ENCODE measurements around the gene KRTAP10-5.

KRTAP10-5 gene

DNA sequence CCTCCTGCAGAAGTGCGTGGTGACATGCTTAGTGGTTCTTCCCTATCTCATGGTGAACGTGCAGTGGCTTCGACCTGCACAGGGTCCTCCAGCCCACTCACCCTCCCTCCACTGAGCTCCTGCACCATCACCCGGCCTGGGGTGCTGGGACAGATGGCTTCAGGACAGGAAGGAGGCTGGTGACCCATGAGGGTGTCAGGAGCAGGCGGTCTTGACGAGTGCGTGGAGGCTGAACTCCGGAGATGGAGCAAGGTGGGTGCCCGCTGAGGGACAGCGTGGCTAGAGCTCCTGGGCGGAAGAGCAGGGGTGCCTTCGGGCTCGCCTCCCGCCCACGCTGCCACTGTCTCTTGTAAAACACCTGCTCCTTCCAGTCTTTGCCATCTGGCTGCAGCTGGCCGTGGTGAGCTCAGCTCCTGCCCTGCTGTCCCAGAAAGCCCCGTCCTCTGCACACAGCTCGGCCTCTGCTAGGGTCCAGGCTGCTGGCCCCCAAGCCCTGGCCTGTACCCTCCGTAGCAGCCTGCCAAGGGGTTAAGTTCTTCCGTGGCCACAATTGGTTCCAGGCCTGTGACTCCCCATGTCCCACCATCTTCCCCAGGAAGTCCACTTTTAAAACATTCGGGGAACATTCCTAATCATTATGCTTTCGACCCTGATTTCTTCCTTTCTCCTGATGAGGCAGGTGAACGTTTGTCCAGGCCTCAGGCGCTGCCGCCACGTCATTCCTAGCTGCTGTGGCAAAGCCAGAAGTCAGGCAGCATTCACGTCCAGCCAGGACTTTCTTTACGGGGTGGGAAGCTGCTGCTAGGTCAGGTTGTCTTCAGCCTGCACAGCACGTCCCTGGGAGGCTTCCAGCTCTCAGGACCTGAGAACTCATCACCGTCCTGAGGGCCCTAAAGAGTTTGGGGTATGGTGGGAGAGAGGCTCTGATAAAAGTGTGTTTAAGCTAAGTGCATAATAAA, 48.5 kb downstream of the KRTAP10-5 start:
- Histone ChIP-seq H3K36me3 (ENCODE audit: control insufficient read depth in 5 of 5, insufficient read depth in 5 of 5, low read length in 5 of 5) (no peaks in the 10 kb centered on the region), H3K4me3 (ENCODE audit: low read depth in 1 of 5, low read length in 5 of 5) (no peak overlapping the region), H3K4me1 (ENCODE audit: control insufficient read depth in 5 of 5, insufficient read depth in 5 of 5, low read length in 5 of 5) (peaks cover 0 to 2% (median 0%) of the 10 kb centered on the region in 5 donors), H3K9ac (ENCODE audit: low read length in 5 of 5) (no peak overlapping the region), H3K27me3 (ENCODE audit: control insufficient read depth in 5 of 5, insufficient read depth in 4 of 5, low read length in 5 of 5) (peaks cover 3 to 14% (median 10%) of the 10 kb centered on the region in 5 donors), H3K27ac (ENCODE audit: low read depth, low read length) (no peak overlapping the region), H3K9me3 (ENCODE audit: control insufficient read depth in 5 of 5, low read length in 5 of 5) (no peaks in the 10 kb centered on the region)

DNA sequence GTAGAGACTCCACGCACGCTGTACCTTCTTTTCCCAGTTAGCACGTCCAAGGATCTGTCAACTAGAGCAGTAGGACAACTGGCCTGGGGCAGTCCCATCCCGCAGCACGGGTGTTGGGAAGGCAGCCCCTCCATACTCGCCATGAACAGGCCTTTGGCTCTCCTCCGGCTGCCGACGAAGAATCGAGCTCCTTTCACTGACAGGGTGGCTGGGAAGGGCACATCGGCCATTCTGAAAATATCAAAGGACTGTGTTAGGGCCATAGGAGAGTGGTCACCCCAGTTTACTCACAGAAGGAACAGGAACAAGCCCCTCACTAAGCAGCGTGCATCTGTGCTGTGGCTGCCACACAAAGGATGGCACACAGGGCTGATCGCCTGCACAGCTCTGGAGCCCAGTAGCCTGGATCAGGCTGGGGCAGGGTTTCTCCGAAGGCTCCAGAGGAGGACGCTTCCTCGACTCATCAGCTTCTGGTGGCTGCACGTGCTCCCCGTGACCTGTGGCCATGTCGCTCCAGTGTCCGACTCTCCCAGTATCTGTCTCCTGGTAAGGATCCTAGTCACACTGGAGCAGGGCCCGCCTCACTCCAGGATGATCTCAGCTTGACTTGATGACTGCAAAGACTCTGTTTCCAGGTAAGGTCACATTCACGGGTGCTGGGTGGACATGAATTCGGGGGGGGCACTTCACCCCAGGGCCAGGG, 49.4 kb downstream of the KRTAP10-5 start:
- peaks cover 0 to 2% (median 0%) of the 10 kb centered on the region in 5 donors for H3K4me1 ChIP-seq (ENCODE audit: control insufficient read depth in 5 of 5, insufficient read depth in 5 of 5, low read length in 5 of 5)
- no peak overlapping the region for H3K4me3 ChIP-seq (ENCODE audit: low read depth in 1 of 5, low read length in 5 of 5)
- H3K9ac ChIP-seq (ENCODE audit: low read length in 5 of 5): no peak overlapping the region
- no peak overlapping the region for H3K27ac ChIP-seq (ENCODE audit: low read depth, low read length)
- H3K27me3 ChIP-seq (ENCODE audit: control insufficient read depth in 5 of 5, insufficient read depth in 4 of 5, low read length in 5 of 5): peaks cover 3 to 18% (median 10%) of the 10 kb centered on the region in 5 donors
- no peaks in the 10 kb centered on the region for H3K9me3 ChIP-seq (ENCODE audit: control insufficient read depth in 5 of 5, low read length in 5 of 5)
- no peaks in the 10 kb centered on the region for H3K36me3 ChIP-seq (ENCODE audit: control insufficient read depth in 5 of 5, insufficient read depth in 5 of 5, low read length in 5 of 5)

DNA sequence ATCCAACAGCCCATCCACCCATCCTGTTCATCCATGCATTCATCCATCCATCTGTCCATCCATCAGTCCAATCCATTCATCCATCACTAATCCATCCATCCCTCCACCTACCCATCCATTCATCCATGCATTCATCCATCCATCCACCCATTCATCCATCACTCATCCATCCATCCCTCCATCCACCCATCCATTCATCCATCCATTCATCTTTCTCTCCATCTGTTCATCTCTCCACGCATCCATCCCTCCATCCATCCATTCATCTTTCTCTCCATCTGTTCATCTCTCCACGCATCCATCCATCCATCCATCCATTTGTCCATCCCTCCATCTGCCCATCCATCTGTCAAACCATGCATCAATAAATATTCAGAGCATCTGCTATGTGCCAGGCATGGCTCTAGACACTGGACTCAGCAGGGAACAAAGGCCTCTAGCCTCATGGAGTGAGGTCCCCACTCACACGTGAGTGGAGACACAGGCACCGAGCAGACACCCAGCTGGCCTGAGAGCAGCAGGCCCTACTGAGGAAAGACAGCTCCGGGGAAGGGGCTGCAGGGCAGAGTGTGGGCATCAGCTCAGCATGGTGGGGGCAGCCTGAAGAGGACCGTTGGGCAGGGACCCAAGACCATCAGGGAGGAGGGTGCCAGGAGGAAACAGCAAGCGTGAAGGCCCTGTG, 50.0 kb downstream of the KRTAP10-5 start:
- H3K9ac ChIP-seq (ENCODE audit: low read length in 5 of 5): no peak overlapping the region
- peaks cover 0 to 2% (median 0%) of the 10 kb centered on the region in 5 donors for H3K4me1 ChIP-seq (ENCODE audit: control insufficient read depth in 5 of 5, insufficient read depth in 5 of 5, low read length in 5 of 5)
- peaks cover 3 to 18% (median 11%) of the 10 kb centered on the region in 5 donors for H3K27me3 ChIP-seq (ENCODE audit: control insufficient read depth in 5 of 5, insufficient read depth in 4 of 5, low read length in 5 of 5)
- no peak overlapping the region for H3K27ac ChIP-seq (ENCODE audit: low read depth, low read length)
- H3K36me3 ChIP-seq (ENCODE audit: control insufficient read depth in 5 of 5, insufficient read depth in 5 of 5, low read length in 5 of 5): no peaks in the 10 kb centered on the region
- no peaks in the 10 kb centered on the region for H3K9me3 ChIP-seq (ENCODE audit: control insufficient read depth in 5 of 5, low read length in 5 of 5)
- no peak overlapping the region for H3K4me3 ChIP-seq (ENCODE audit: low read depth in 1 of 5, low read length in 5 of 5)

DNA sequence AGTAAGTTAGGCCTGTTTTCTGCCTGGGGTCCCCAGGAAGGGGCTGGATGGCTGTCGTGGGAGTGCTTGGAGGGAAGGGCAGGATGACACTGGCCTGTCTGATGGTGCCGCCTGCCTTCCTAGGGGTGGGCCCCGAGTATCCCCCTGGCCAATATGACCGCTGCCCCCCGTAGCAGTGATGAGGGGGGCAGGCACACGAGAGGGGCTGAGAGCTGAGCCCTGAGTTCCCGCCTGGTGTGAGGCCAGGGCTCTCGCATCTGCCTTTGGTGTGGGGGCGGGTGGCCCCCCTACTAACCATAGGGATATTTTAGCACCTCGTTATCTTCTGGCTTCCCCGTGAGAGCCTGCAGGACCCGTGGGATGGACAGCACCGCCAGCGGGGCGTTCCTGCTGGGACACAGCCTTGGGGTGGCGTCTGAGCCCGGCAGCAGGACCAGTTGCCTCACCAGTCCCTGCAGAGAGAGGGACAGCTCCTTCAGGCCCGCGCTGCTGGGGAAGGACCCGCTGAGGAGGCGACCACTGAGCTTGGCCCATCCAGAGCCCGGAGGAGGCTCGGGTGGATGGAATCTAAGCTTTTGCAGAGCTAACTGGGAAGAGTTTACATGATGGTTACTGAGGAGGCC, 50.8 kb downstream of the KRTAP10-5 start:
- no peaks in the 10 kb centered on the region for H3K9me3 ChIP-seq (ENCODE audit: control insufficient read depth in 5 of 5, low read length in 5 of 5)
- no peaks in the 10 kb centered on the region for H3K36me3 ChIP-seq (ENCODE audit: control insufficient read depth in 5 of 5, insufficient read depth in 5 of 5, low read length in 5 of 5)
- peaks cover 0 to 2% (median 0%) of the 10 kb centered on the region in 5 donors for H3K4me1 ChIP-seq (ENCODE audit: control insufficient read depth in 5 of 5, insufficient read depth in 5 of 5, low read length in 5 of 5)
- H3K27me3 ChIP-seq (ENCODE audit: control insufficient read depth in 5 of 5, insufficient read depth in 4 of 5, low read length in 5 of 5): peaks cover 3 to 18% (median 12%) of the 10 kb centered on the region in 5 donors
- H3K4me3 ChIP-seq (ENCODE audit: low read depth in 1 of 5, low read length in 5 of 5): no peak overlapping the region
- H3K27ac ChIP-seq (ENCODE audit: low read depth, low read length): no peak overlapping the region
- no peak overlapping the region for H3K9ac ChIP-seq (ENCODE audit: low read length in 5 of 5)
